ENCODE data around the gene PID1. TPM values are rescaled to one million over a fixed set of nuclear protein-coding genes. Genes with fewer than 3 reads are reported as not detected.

PID1 gene
- polyA plus RNA-seq, 3 donors, result 61.8 to 117 (median 62.3) TPM

GRCh38 chr2:229178117-229178516 is 93.0 kb downstream of the PID1 start:
- H3K9me3 Mint-ChIP-seq, result peaks cover 11 to 42% (median 34%) of the 10 kb centered on the region in 7 donors
- no peak overlapping the region for H3K9ac ChIP-seq (ENCODE audit: insufficient read depth, low read length, poor library complexity, severe bottlenecking)
- no peak overlapping the region for H3K27ac ChIP-seq (ENCODE audit: low read depth in 1 of 2, low read length in 2 of 2)
- no peaks in the 10 kb centered on the region for H3K79me2 ChIP-seq (ENCODE audit: insufficient read depth, low read length)
- no peak overlapping the region for H3K4me3 Mint-ChIP-seq
- no peak for DNase-seq
- peaks cover 95% of the 10 kb centered on the region for H4K20me1 ChIP-seq (ENCODE audit: insufficient read depth, low read length)
- H3K9me3 ChIP-seq (replicated peaks in 1 of 2; ENCODE audit: control insufficient read depth in 1 of 2, insufficient read depth in 1 of 2, low read length in 2 of 2), result peaks cover 27 to 54% of the 10 kb centered on the region in 2 donors
- peaks cover 0 to 3% of the 10 kb centered on the region in 2 donors for H3K36me3 Mint-ChIP-seq
- peaks cover 0 to 2% (median 1%) of the 10 kb centered on the region in 3 donors for H3K27me3 Mint-ChIP-seq (ENCODE audit: low read depth in 3 of 3)
- H3K4me1 ChIP-seq (ENCODE audit: control insufficient read depth in 1 of 2, insufficient read depth in 2 of 2, low read length in 2 of 2), result no peaks in the 10 kb centered on the region
- intact Hi-C loops (cut with micrococcal nuclease), result no loop called here
- no peaks in the 10 kb centered on the region for H3K36me3 ChIP-seq (replicated peaks in 1 of 2; ENCODE audit: control insufficient read depth in 1 of 2, insufficient read depth in 2 of 2, low read length in 2 of 2)
- no CpG with 5 or more reads among the region's 3 CpGs for whole genome bisulfite sequencing (ENCODE audit: insufficient coverage)
- no peak overlapping the region for H3K4me3 ChIP-seq (replicated peaks in 1 of 3; ENCODE audit: low read depth in 2 of 3, low read length in 3 of 3)
- H3K4me2 ChIP-seq (replicated peaks; ENCODE audit: extremely low read depth, low read length, poor library complexity, severe bottlenecking), result no peak overlapping the region
- H3K4me1 Mint-ChIP-seq, result no peaks in the 10 kb centered on the region
- H3K27ac Mint-ChIP-seq, result no peak overlapping the region
- TF ChIP-seq CTCF (IDR thresholded peaks at IDR 0.05), result no peak
- H3K27me3 ChIP-seq (ENCODE audit: control insufficient read depth in 2 of 2, insufficient read depth in 2 of 2, low read length in 2 of 2), result no peaks in the 10 kb centered on the region
- H2AFZ ChIP-seq (ENCODE audit: insufficient read depth, low read depth, low read length, poor library complexity, severe bottlenecking), result no peak overlapping the region

GRCh38 chr2:229176136-229176535 is 95.0 kb downstream of the PID1 start:
- peaks cover 96% of the 10 kb centered on the region for H4K20me1 ChIP-seq (ENCODE audit: insufficient read depth, low read length)

More at GRCh38 chr2:229176136-229176535, 95.0 kb downstream of the PID1 start:
- Histone ChIP-seq H2AFZ (ENCODE audit: insufficient read depth, low read depth, low read length, poor library complexity, severe bottlenecking) (no peak overlapping the region), H3K9ac (ENCODE audit: insufficient read depth, low read length, poor library complexity, severe bottlenecking) (no peak overlapping the region), H3K79me2 (ENCODE audit: insufficient read depth, low read length) (no peaks in the 10 kb centered on the region), H3K9me3 (replicated peaks in 1 of 2; ENCODE audit: control insufficient read depth in 1 of 2, insufficient read depth in 1 of 2, low read length in 2 of 2) (peaks cover 35 to 69% of the 10 kb centered on the region in 2 donors), H3K36me3 (replicated peaks in 1 of 2; ENCODE audit: control insufficient read depth in 1 of 2, insufficient read depth in 2 of 2, low read length in 2 of 2) (no peaks in the 10 kb centered on the region), H3K4me2 (replicated peaks; ENCODE audit: extremely low read depth, low read length, poor library complexity, severe bottlenecking) (no peak overlapping the region), H3K27me3 (ENCODE audit: control insufficient read depth in 2 of 2, insufficient read depth in 2 of 2, low read length in 2 of 2) (no peaks in the 10 kb centered on the region), H3K27ac (ENCODE audit: low read depth in 1 of 2, low read length in 2 of 2) (no peak overlapping the region), H3K4me1 (ENCODE audit: control insufficient read depth in 1 of 2, insufficient read depth in 2 of 2, low read length in 2 of 2) (no peaks in the 10 kb centered on the region), H3K4me3 (replicated peaks in 1 of 3; ENCODE audit: low read depth in 2 of 3, low read length in 3 of 3) (no peak overlapping the region)
- H3K4me1 Mint-ChIP-seq, result no peaks in the 10 kb centered on the region
- no peak overlapping the region for H3K4me3 Mint-ChIP-seq
- WGBS (ENCODE audit: insufficient coverage), result 100% methylated on average over 1 of the region's 3 CpGs
- peaks cover 0 to 3% of the 10 kb centered on the region in 2 donors for H3K36me3 Mint-ChIP-seq
- H3K27me3 Mint-ChIP-seq (ENCODE audit: low read depth in 3 of 3), result peaks cover 0 to 2% (median 0%) of the 10 kb centered on the region in 3 donors
- no peak for TF ChIP-seq CTCF (IDR thresholded peaks at IDR 0.05)
- intact Hi-C loops (cut with micrococcal nuclease), result no loop called here
- H3K27ac Mint-ChIP-seq, result no peak overlapping the region
- H3K9me3 Mint-ChIP-seq, result peaks cover 11 to 50% (median 38%) of the 10 kb centered on the region in 7 donors
- DNase-seq, result no peak
